Colonic mucosa (tissue), 4 donors: Measurements from ENCODE around the gene SHISA9. TPM values are rescaled to one million over a fixed set of nuclear protein-coding genes. Genes with fewer than 3 reads are reported as not detected.

Experiments used
- DNase-seq: peaks from one replicate; pipeline ENCODE4 v3.0.0-alpha.2; 2020
- H3K27ac ChIP-seq: fragments of 200-600 bp; one replicate; pipeline ENCODE4 v1.8.0; 2021
- H3K27me3 ChIP-seq: fragments of 200-600 bp; one replicate; pipeline ENCODE4 v1.8.0; 2021
- H3K36me3 ChIP-seq: fragments of 200-600 bp; one replicate; pipeline ENCODE4 v1.8.0; 2021
- H3K4me1 ChIP-seq: fragments of 200-600 bp; one replicate; pipeline ENCODE4 v1.8.0; 2021; ENCODE audit warnings: mild to moderate bottlenecking
- H3K4me3 ChIP-seq: fragments of 200-600 bp; one replicate; pipeline ENCODE4 v1.8.0; 2021
- H3K9ac ChIP-seq, 2 donors: one replicate each; pipeline ENCODE4 v1.7.0; 2013; ENCODE audit warnings: control low read depth in 2 of 2, low read depth in 2 of 2, low read length in 2 of 2
- H3K9me3 ChIP-seq: fragments of 200-600 bp; one replicate; pipeline ENCODE4 v1.8.0; 2021
- CTCF ChIP-seq: fragments of 200-600 bp; IDR thresholded peaks from one replicate; pipeline ENCODE4 v1.8.0; 2022; ENCODE audit warnings: antibody characterized with exemption, mild to moderate bottlenecking
- intact Hi-C: fragments of 100-400 bp; cut with DNase I; formaldehyde crosslinking; loops from one replicate; pipeline ENCODE4 v1.14.1; 2022
- total RNA-seq, 2 donors: library from RNA; stranded (reverse); fragmentation: NEBNext Ultra II Directional in 1 of 2; extraction: Animal tissue kit (Norgen Biotek cat#: 25700) in 1 of 2; gene quantifications; one replicate each; pipeline ENCODE4 v1.2.1, GENCODE V29; 2021
- donor health status: healthy.
- donor health status: DM: no; HTN: no; CAD: no.
- donor health status: DM: no; HTN: no; CAD: no.

SHISA9 gene
- total RNA-seq, 2 donors from 2014 or later = 0.74 to 1.3 TPM

DNA sequence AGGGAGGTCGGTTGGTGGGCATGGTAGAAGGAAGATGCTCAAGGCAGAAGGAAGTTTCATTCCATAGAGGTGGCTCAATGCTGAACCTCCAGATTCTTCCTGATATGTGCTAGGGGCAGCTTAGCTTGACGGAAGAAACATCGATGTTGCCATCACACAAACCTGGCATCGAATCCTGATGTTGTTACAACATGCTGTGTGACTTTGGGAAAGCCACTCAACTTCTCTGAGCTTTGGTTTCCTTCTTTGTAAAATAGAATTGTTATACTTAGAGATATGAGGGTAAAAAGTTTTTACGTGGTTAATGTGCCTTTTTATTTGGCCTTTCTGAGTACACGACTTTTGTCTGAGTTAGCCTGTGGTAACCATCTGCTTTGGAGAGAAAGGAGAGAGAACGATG lies 287.9 kb downstream of the SHISA9 start:
- Histone ChIP-seq H3K4me1 (no peaks in the 10 kb centered on the region), H3K27ac (no peak overlapping the region), H3K27me3 (no peaks in the 10 kb centered on the region), H3K9ac (no peak overlapping the region), H3K4me3 (no peak overlapping the region), H3K36me3 (no peaks in the 10 kb centered on the region), H3K9me3 (no peaks in the 10 kb centered on the region)
- no peak for TF ChIP-seq CTCF
- intact Hi-C loops = no loop called here
- no peak for DNase-seq

DNA sequence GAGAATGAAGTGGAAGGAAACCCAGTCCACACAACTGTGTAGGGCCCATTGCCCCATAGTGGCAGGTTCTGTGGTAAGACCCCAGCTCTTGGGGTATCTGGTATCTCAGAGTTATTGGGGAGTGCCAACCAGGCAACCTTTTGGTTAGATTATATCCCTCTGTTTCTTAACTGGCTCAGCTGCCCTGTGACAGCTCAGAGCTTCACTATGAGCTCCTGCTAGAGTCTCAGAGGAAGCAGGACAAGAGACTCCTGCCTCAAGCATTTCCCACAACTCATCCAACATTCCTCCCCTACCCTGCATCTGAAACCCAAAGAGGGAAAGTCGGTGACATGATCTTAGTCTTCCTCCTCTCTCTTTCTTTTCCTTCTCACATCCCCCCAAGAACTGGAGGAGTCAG lies 292.3 kb downstream of the SHISA9 start:
- H3K4me3 ChIP-seq = no peak overlapping the region
- no peak for TF ChIP-seq CTCF
- H3K36me3 ChIP-seq = no peaks in the 10 kb centered on the region
- no peaks in the 10 kb centered on the region for H3K4me1 ChIP-seq
- intact Hi-C loops = no loop called here
- H3K27me3 ChIP-seq = no peaks in the 10 kb centered on the region
- no peak overlapping the region for H3K27ac ChIP-seq
- DNase-seq = no peak
- no peaks in the 10 kb centered on the region for H3K9me3 ChIP-seq
- H3K9ac ChIP-seq = no peak overlapping the region

GRCh38 chr16:13194766-13195165 lies 293.4 kb downstream of the SHISA9 start:
- Histone ChIP-seq H3K9me3 (no peaks in the 10 kb centered on the region), H3K4me3 (no peak overlapping the region), H3K4me1 (no peaks in the 10 kb centered on the region), H3K9ac (no peak overlapping the region), H3K27me3 (no peaks in the 10 kb centered on the region), H3K36me3 (no peaks in the 10 kb centered on the region), H3K27ac (no peak overlapping the region)
- TF ChIP-seq CTCF = no peak
- intact Hi-C loops = no loop called here
- no peak for DNase-seq

DNA sequence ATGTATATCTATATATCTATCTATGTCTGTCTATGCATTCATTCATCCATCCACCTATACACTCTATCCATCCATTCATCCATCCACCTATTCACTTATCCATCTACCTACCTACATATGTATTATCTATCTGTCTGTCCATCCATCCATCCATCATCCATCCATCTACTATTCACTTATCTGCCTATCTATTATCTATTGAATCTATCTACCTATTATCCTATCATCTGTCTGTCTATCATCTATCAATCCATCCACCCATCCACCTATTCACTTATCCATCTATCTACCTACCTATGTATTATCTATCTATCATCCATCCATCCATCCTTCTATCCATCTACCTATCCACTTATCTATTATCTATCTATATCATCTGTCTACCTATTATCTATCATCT lies 302.3 kb downstream of the SHISA9 start:
- no peaks in the 10 kb centered on the region for H3K36me3 ChIP-seq
- H3K27ac ChIP-seq = no peak overlapping the region
- H3K9ac ChIP-seq = no peak overlapping the region
- TF ChIP-seq CTCF = no peak
- intact Hi-C loops = no loop called here
- H3K4me1 ChIP-seq = no peaks in the 10 kb centered on the region
- no peaks in the 10 kb centered on the region for H3K27me3 ChIP-seq
- H3K4me3 ChIP-seq = no peak overlapping the region
- DNase-seq = no peak
- no peaks in the 10 kb centered on the region for H3K9me3 ChIP-seq

DNA sequence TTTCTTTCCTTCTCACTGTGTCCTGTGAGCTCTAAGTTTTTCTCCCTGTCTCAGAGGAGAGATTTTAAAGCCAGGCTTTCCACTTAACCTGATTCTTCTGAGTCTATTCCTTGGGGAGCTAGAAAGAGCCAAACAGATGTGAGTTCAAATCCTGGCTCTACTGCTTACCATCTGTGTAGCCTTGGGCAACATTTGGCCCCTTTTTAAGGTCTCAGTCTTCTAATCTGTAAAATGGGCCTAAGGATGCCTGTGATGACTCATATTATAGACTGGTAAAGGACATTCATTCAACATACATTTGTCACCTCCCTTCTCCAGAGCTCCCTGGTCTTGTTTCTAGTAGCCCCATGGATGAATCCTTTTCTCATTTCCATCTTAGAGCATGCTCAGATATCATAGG lies 304.0 kb downstream of the SHISA9 start:
- H3K27me3 ChIP-seq = no peaks in the 10 kb centered on the region

More for the DNA sequence above, 304.0 kb downstream of the SHISA9 start:
- Histone ChIP-seq H3K4me3 (no peak overlapping the region), H3K4me1 (no peaks in the 10 kb centered on the region), H3K27ac (no peak overlapping the region), H3K9ac (no peak overlapping the region), H3K36me3 (no peaks in the 10 kb centered on the region), H3K9me3 (no peaks in the 10 kb centered on the region)
- intact Hi-C loops = no loop called here
- no peak for DNase-seq
- TF ChIP-seq CTCF = no peak
